ENCODE data around the gene CCSER1.
"Not testable (repeated sequence)": the region's sequence is repeated elsewhere in the genome, so short reads cannot be mapped to it uniquely, and the experiment has no call there.

Gene CCSER1

GRCh38 chr4:90458576-90458975 lies 331.4 kb downstream of the CCSER1 start:
- DNase-seq, result no peak

DNA sequence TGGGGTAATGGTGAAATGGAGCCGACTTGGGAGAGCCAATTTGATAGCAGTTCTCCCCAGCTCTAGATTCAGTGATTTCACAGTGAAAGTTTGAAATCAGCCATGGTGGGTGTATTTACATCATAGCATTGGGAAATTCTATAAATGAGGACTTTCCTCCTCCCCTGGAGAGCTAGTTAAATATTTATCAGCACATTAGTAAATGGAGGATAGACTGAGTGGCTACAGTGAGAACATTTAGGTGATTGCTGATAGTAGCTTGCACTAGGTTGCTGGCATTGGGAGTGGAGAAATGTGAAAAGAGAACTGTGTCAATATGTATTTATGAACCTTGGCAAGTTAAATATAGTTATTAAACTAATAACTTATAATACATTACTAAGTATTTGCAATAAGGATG lies 347.3 kb downstream of the CCSER1 start:
- no peak for DNase-seq

- no peak for DNase-seq
These were observed 348.8 kb downstream of the CCSER1 start for GRCh38 chr4:90476019-90476418.

GRCh38 chr4:90476586-90476985 lies 349.4 kb downstream of the CCSER1 start:
- no peak for DNase-seq

DNA sequence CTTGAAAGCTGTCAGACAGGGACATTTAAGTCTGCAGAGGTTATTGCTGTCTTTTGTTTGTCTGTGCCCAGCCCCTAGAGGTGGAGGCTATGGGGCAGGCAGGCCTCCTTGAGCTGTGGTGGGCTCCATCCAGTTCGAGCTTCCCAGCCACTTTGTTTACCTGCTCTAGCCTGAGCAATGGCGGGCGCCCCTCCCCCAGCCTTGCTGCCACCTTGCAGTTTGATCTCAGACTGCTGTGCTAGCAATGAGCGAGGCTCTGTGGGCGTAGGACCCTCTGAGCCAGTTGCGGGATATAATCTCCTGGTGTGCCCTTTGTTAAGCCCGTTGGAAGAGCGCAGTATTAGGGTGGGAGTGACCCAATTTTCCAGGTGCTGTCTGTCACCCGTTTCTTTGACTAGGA lies 357.7 kb downstream of the CCSER1 start:
- not testable (repeated sequence) for DNase-seq

DNA sequence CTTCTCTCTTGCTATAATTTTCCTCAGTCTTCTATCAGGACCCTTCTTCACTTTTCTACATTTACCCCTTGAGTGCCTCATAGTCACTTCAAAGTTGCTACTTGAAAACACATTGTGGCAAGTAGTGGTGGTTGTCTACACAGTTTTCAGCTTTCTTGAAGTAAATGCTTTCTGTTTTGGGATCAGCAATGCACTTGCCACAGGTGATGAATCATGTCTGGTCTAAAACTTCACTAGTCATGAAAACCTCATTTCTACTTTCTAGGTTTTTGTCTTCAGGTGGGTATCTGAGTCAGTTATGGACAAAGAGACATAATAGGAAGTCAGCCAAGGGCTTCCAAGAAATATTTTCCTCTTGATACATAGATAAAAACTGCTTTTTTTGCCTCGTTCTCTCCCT lies 359.2 kb downstream of the CCSER1 start:
- no peak for DNase-seq

- no peak for DNase-seq
These were observed 368.0 kb downstream of the CCSER1 start for GRCh38 chr4:90495211-90495610.

DNA sequence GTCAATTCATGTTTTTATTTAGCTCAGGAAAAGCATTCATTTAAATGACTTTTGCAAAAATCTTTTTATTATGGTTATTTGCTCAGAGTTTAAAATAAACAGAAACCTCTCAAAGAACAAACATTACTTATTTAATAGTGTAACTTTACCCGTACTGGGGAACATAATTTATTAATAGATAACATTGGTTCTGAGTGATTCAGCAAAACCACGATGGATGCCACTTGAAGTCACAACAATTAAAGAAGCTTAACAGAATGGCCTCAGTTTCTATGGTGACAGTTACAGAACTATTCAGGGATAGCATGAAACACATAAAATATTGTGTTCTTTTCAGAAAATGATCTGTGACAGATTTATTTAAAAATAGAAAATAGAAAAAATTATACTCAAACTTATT lies 368.7 kb downstream of the CCSER1 start:
- DNase-seq, result no peak

GRCh38 chr4:90498175-90498574 lies 371.0 kb downstream of the CCSER1 start:
- no peak for DNase-seq

GRCh38 chr4:90503677-90504076 lies 376.5 kb downstream of the CCSER1 start:
- no peak for DNase-seq

GRCh38 chr4:90515191-90515590 lies 388.0 kb downstream of the CCSER1 start:
- no peak for DNase-seq

DNA sequence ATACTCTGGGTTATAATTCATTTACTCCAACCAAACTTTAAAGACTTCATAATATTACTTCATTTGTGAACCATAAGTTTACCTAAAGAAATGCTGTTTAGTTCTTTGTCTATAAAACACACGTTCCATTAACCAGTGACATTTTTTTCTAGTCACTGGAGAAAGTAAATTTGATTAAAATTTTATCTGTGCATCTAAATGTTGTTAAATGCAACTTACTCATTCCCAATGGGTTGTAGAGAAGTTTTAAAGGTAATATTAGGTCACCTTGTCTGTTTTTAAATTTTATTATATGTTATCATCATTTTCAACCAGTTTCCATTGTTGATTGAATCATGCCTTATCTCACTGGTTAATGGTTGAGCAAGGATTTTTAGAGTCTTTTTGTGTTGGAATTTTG lies 401.4 kb downstream of the CCSER1 start:
- DNase-seq, result no peak

GRCh38 chr4:90536408-90536807 lies 409.2 kb downstream of the CCSER1 start:
- no peak for DNase-seq

GRCh38 chr4:90537491-90537890 lies 410.3 kb downstream of the CCSER1 start:
- no peak for DNase-seq

- no peak for DNase-seq
These were observed 413.3 kb downstream of the CCSER1 start for GRCh38 chr4:90540536-90540935.

DNA sequence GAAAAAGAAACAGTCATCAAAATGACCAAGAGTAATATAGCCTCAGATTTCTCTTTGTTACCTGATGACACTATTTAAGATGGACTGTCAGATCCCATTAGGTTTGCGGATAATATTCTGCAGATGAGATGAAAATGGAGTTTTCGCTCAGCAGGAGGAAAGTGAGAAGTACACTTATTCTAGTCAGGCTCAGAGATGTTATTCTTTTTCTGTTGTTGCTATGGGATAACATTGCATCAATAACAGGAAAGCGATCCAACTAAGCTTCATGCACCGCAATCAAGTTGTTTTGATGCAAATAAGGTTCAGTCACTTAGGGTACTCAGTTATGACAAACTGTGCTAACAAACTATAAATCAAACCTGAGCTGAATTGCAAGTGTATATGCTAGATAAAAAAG lies 415.0 kb downstream of the CCSER1 start:
- DNase-seq, result no peak

GRCh38 chr4:90543419-90544170 lies 416.4 kb downstream of the CCSER1 start:
- no peak for DNase-seq

- no peak for DNase-seq
These were observed 417.4 kb downstream of the CCSER1 start for GRCh38 chr4:90544532-90545045.

DNA sequence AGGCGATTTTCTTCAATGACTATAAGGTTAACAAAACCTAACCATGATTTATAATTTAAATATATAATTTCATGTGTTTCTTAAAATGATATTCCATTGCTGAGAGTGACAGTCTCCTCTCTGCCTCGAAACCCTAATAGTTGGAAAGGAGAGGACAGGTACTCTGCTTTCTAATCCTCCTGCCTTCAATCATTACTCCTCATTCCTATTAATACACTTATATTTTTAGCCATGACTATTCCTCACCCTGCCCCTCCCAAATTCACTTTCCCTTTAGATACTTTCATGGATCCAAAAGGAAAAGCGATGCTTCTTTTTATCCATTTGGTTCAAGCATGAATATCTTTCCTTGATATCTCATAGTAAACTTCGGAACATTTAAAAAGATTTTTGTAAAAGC lies 418.2 kb downstream of the CCSER1 start:
- no peak for DNase-seq

DNA sequence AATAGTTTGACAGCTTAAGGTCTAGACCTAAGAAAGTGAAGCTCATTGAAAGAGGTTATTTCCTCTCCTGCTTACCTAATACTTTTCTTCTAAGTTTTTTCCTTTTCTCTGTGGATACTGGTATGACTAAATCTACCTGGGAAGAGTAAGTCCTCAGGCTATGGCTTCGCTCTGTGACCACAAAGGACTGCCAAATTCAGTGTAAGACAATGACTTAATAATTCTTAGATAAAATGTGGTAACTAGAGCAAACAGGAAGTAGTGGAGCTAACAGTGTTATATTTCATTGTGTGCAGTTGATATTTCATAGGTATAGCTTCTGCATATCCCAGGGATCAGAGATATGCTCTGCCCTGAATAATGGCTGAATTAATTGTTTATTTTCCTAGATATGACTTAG lies 418.9 kb downstream of the CCSER1 start:
- no peak for DNase-seq

DNA sequence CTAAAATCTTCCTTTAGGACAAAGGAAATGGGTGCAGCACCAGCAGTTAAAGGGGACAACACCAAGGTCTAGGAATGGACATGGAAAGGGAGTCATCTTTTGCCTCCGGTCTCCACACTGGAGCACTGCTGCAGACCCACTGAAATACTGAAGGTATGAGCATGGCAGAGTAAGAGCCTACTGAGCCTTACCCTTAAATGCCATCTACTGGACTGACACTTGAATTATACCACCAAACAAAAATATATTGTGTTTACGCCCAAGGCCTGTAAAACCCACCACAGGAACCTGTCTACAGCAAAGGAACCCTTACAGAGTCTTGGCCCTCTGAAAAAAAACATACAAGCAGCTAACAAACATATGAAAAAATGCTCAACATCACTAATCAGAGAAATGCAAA lies 443.4 kb downstream of the CCSER1 start:
- DNase-seq, result no peak

DNA sequence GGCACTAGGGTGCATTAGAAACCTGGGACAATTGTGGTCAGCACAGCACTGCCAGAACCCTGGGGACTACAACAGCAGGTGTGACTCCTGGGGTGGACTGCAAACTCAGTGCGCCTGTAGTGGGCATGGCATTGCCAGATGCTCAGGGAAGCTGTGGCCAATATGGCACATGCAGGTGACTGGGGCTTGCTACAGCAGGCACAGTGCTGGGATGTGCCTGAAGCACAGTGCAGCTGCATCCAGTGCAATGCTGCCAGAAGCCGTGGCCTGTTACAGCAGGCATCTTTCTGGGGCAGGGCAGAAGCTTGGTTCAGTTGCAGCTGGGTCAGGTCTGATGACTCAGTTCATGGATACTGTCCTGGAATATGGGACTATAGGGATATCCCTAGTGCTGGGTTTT lies 445.8 kb downstream of the CCSER1 start:
- no peak for DNase-seq

- DNase-seq, result no peak
These were observed 448.2 kb downstream of the CCSER1 start for GRCh38 chr4:90575371-90575770.

DNA sequence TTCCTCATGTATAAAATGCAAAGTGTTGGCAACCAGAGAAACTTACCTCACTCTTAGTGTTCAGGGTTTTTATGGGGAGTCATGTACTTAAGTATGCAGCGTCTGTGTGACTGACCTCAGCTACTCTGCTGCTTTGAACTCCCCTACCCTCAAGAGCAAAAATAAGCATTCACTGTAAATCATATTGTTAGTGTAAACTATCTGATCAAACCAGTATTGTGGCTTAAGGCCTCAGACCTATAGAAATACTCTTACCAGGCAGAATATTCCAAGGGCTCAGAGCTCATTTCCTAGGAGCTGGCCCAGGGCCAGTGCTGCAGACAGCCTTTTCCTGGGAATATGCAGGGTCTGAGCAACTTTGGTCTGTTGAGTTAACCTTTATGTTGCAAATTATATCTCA lies 453.1 kb downstream of the CCSER1 start:
- DNase-seq, result no peak

DNA sequence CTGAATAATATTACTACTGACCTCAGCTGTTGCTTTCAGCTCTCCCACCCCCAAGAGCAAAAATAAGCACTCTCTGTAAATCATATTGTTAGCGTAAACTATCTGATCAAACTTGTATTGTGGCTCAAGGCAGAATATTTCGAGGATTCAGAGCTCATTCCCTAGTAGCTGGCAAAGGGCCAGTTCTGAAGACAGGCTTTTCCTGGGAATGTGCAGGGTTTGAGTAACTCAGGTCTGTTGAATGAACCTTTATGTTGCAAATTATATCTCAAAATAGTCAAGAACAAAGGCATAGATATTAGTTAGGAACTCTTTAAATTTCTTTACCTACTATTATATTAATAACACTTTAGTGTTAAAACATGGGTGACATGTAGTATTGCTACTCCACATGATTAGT lies 454.9 kb downstream of the CCSER1 start:
- no peak for DNase-seq
